Kidney (tissue), 14 donors: ENCODE results near the gene TAF4B. TPM values are rescaled to one million over a fixed set of nuclear protein-coding genes. Genes with fewer than 3 reads are reported as not detected.
"Not testable (repeated sequence)": the region's sequence is repeated elsewhere in the genome, so short reads cannot be mapped to it uniquely, and the experiment has no call there.

ENCODE experiments used
- DNase-seq, 5 donors: peaks; one replicate each; pipeline ENCODE4 v3.0.0-alpha.2; 2013 to 2020
- FAIRE-seq: peaks from 2 replicates; lab custom pipeline; 2012; peaks lifted over from hg19 to GRCh38; lab: Jason Lieb, UNC
- H3K27ac ChIP-seq, 2 donors: one replicate each; pipeline ENCODE4 v1.7.0; 2013; ENCODE audit warnings: low read depth in 2 of 2, low read length in 2 of 2, inconsistent platforms in 1 of 2
- H3K27me3 ChIP-seq: one replicate; pipeline ENCODE4 v1.7.1; 2013; ENCODE audit warnings: low read length, inconsistent platforms; ENCODE audit not compliant: control insufficient read depth, insufficient read depth
- H3K36me3 ChIP-seq, 3 donors: one replicate each; pipeline versions ENCODE4 v1.7.0 to v1.7.1; 2013; ENCODE audit warnings: low read length in 3 of 3, control low read depth in 1 of 3, inconsistent platforms in 1 of 3; ENCODE audit not compliant: insufficient read depth in 3 of 3, control insufficient read depth in 2 of 3
- H3K4me1 ChIP-seq, 3 donors: one replicate each; pipeline versions ENCODE4 v1.7.0 to v1.7.1; 2013; ENCODE audit warnings: low read length in 3 of 3, inconsistent platforms in 1 of 3, low read depth in 1 of 3; ENCODE audit not compliant: control insufficient read depth in 2 of 3, insufficient read depth in 2 of 3
- H3K4me3 ChIP-seq, 3 donors: one replicate each; pipeline versions ENCODE4 v1.7.0 to v1.8.1; 2013; ENCODE audit warnings: low read length in 3 of 3, control low read depth in 1 of 3, inconsistent platforms in 1 of 3
- H3K9ac ChIP-seq, 3 donors: one replicate each; pipeline versions ENCODE4 v1.7.0 to v1.7.1; 2013; ENCODE audit warnings: low read length in 3 of 3, control low read depth in 1 of 3, inconsistent platforms in 1 of 3
- H3K9me3 ChIP-seq, 3 donors: one replicate each; pipeline versions ENCODE4 v1.7.0 to v1.7.1; 2013; ENCODE audit warnings: low read length in 3 of 3, control low read depth in 1 of 3, inconsistent platforms in 1 of 3; ENCODE audit not compliant: control insufficient read depth in 2 of 3, insufficient read depth in 1 of 3
- CTCF ChIP-seq: IDR thresholded peaks from 3 replicates; pipeline ENCODE4 v1.5.1; 2012; ENCODE audit warnings: mild to moderate bottlenecking, moderate library complexity, borderline replicate concordance; ENCODE audit not compliant: insufficient read depth; ENCODE audit errors: extremely low read depth
- intact Hi-C: fragments of 100-400 bp; cut with DNase I; formaldehyde crosslinking; loops from one replicate; pipeline ENCODE4 v1.11.1; 2022
- polyA plus RNA-seq: library from polyadenylated mRNA; stranded (reverse); fragments of 350-450 nt; fragmentation: Illumina TruSeq; extraction: RNeasy Lipid Tissue Mini Kit (QIAGEN cat#74804); gene quantifications from one replicate; pipeline ENCODE4 v1.2.3, GENCODE V29; 2014; ENCODE audit warnings: low read depth, low replicate concordance; ENCODE audit not compliant: insufficient read depth
- total RNA-seq: library from RNA; stranded (reverse); fragmentation: NEBNext Ultra II Directional; extraction: Animal tissue kit (Norgen Biotek cat#: 25700); gene quantifications from one replicate; pipeline ENCODE4 v1.2.1, GENCODE V29; 2021
- donor health status: control.
- donor health status: control.
- donor health status: control.
- donor health status: control.
- donor health status: control.
- donor health status: DM: yes; HTN: yes; CAD: no.
- donor health status: Normal renal cell carcinoma (clear cell type).

The TAF4B gene
- total and polyA plus RNA-seq, 2 donors from 2014 or later = 1.7 to 4.9 TPM

- no peak overlapping the region for H3K27ac ChIP-seq
- TF ChIP-seq CTCF = no peak
Measured at GRCh38 chr18:26185267-26185666, 41.0 kb upstream of the TAF4B start.

GRCh38 chr18:26190506-26190905, 35.7 kb upstream of the TAF4B start:
- FAIRE-seq = no peak
- H3K4me3 ChIP-seq = no peak overlapping the region

More at GRCh38 chr18:26185267-26185666, 41.0 kb upstream of the TAF4B start:
- Histone ChIP-seq H3K4me3 (no peak overlapping the region), H3K27me3 (no peaks in the 10 kb centered on the region), H3K9me3 (no peaks in the 10 kb centered on the region), H3K36me3 (no peaks in the 10 kb centered on the region), H3K4me1 (no peaks in the 10 kb centered on the region), H3K9ac (no peak overlapping the region)
- DNase-seq (peak in 1 of 5 donors; percentile 15), FAIRE-seq (no peak)
- intact Hi-C loops = no loop called here

GRCh38 chr18:26192233-26192632, 34.0 kb upstream of the TAF4B start:
- H3K36me3 ChIP-seq = no peaks in the 10 kb centered on the region
- H3K4me1 ChIP-seq = no peaks in the 10 kb centered on the region
- TF ChIP-seq CTCF = no peak
- H3K27ac ChIP-seq = no peak overlapping the region
- no peaks in the 10 kb centered on the region for H3K9me3 ChIP-seq
- no peak overlapping the region for H3K9ac ChIP-seq
- DNase-seq (no peak), FAIRE-seq (no peak)
- H3K27me3 ChIP-seq = no peaks in the 10 kb centered on the region
- no peak overlapping the region for H3K4me3 ChIP-seq
- intact Hi-C loops = no loop called here

More at GRCh38 chr18:26190506-26190905, 35.7 kb upstream of the TAF4B start:
- Histone ChIP-seq H3K27ac (no peak overlapping the region), H3K4me1 (no peaks in the 10 kb centered on the region), H3K36me3 (no peaks in the 10 kb centered on the region), H3K9ac (no peak overlapping the region), H3K27me3 (no peaks in the 10 kb centered on the region), H3K9me3 (no peaks in the 10 kb centered on the region)
- intact Hi-C loops = no loop called here
- DNase-seq = peak in 1 of 5 donors; percentile 11
- no peak for TF ChIP-seq CTCF

GRCh38 chr18:26196605-26197004, 29.6 kb upstream of the TAF4B start:
- no peak for TF ChIP-seq CTCF
- H3K27ac ChIP-seq = no peak overlapping the region
- H3K4me3 ChIP-seq = no peak overlapping the region
- H3K4me1 ChIP-seq = no peaks in the 10 kb centered on the region
- DNase-seq (no peak), FAIRE-seq (no peak)
- intact Hi-C loops = no loop called here
- no peaks in the 10 kb centered on the region for H3K36me3 ChIP-seq
- no peaks in the 10 kb centered on the region for H3K27me3 ChIP-seq
- H3K9me3 ChIP-seq = no peaks in the 10 kb centered on the region
- H3K9ac ChIP-seq = no peak overlapping the region

- H3K9ac ChIP-seq, H3K36me3 ChIP-seq, intact Hi-C loops, H3K4me3 ChIP-seq, H3K27me3 ChIP-seq, H3K9me3 ChIP-seq, FAIRE-seq, H3K27ac ChIP-seq, DNase-seq, H3K4me1 ChIP-seq: not testable (repeated sequence)
Measured at GRCh38 chr18:26202001-26202400, 24.2 kb upstream of the TAF4B start.
